A549 (cell line): ENCODE data around the gene AFF2. TPM values are rescaled to one million over a fixed set of nuclear protein-coding genes. Genes with fewer than 3 reads are reported as not detected.

ENCODE experiments used
- ATAC-seq, 2 experiments: fragments of 200-7000 bp in 1 of 2; fragments of >200 bp in 1 of 2; cut with Nextera tagmentation in 1 of 2; cut with Tn5 transposase in 1 of 2; 3 replicates each; pipeline versions ENCODE4 v1.8.0 to v1.9.1; 2018 to 2020; ENCODE audit warnings: mild to moderate bottlenecking in 1 of 2, moderate library complexity in 1 of 2
- CTCF ChIA-PET: fragments of 300-600 bp; sonication (Branson Sonifier 250); formaldehyde crosslinking; extraction: SDS; loops from one replicate; lab custom pipeline; 2021; ENCODE audit warnings: antibody characterized with exemption, inconsistent platforms; lab: Yijun Ruan, JAX
- POLR2A ChIA-PET: fragments of 350-600 bp; formaldehyde crosslinking; extraction: SDS; loops from one replicate; lab custom pipeline; 2021; ENCODE audit warnings: antibody characterized with exemption, inconsistent platforms; lab: Yijun Ruan, JAX
- DNase-seq, 2 experiments: peaks; one replicate each; pipeline versions ENCODE4 v3.0.0 to v3.0.0-alpha.2; 2011 to 2016; ENCODE audit warnings: low read depth in 1 of 2, low spot score in 1 of 2
- FAIRE-seq: peaks from 2 replicates; lab custom pipeline; 2011; peaks lifted over from hg19 to GRCh38; lab: Jason Lieb, UNC
- H3K27ac ChIP-seq, 2 experiments: fragments of >200 bp; sonication (Bioruptor Twin); formaldehyde crosslinking; 3 replicates each; pipeline ENCODE4 v1.5.1; 2016 to 2017
- H3K4me1 ChIP-seq: fragments of >200 bp; sonication (Bioruptor Twin); formaldehyde crosslinking; 3 replicates; pipeline ENCODE4 v1.6.1; 2016
- H3K4me2 ChIP-seq: fragments of >200 bp; sonication (Bioruptor Twin); formaldehyde crosslinking; 3 replicates; pipeline ENCODE4 v1.6.1; 2016
- H3K4me3 ChIP-seq: fragments of >200 bp; sonication (Bioruptor Twin); formaldehyde crosslinking; 3 replicates; pipeline ENCODE4 v1.5.1; 2016
- H3K9me3 ChIP-seq: fragments of >200 bp; sonication (Bioruptor Twin); formaldehyde crosslinking; 3 replicates; pipeline ENCODE4 v1.6.1; 2016
- CBX8 ChIP-seq: fragments of 200-600 bp; sonication (generic); IDR thresholded peaks from 2 replicates; pipeline ENCODE4 v1.6.1; 2016
- CEBPB ChIP-seq, 2 experiments: fragments of >200 bp in 1 of 2; sonication (Bioruptor Twin) in 1 of 2; formaldehyde crosslinking in 1 of 2; IDR thresholded peaks; 2 replicates each; pipeline ENCODE4 v1.6.1; 2012 to 2016
- CHD2 ChIP-seq: fragments of 150-350 bp; IDR thresholded peaks from 2 replicates; pipeline ENCODE4 v1.6.1; 2014; ENCODE audit warnings: low read length; ENCODE audit not compliant: partially characterized antibody
- EHF ChIP-seq: fragments of 250-450 bp; sonication (Bioruptor Pico); IDR thresholded peaks from 2 replicates; pipeline ENCODE4 v1.5.0; 2020; ENCODE audit warnings: mild to moderate bottlenecking
- EHMT2 ChIP-seq: fragments of 200-600 bp; sonication (generic); IDR thresholded peaks from 2 replicates; pipeline ENCODE4 v1.6.1; 2016; ENCODE audit warnings: antibody characterized with exemption, low read depth, mild to moderate bottlenecking, moderate library complexity
- ELK1 ChIP-seq: fragments of 150-350 bp; IDR thresholded peaks from 2 replicates; pipeline ENCODE4 v1.6.1; 2014; ENCODE audit warnings: low read depth, mild to moderate bottlenecking, low read length
- EP300 ChIP-seq, 2 experiments: fragments of >200 bp; sonication (Bioruptor Twin); formaldehyde crosslinking; IDR thresholded peaks; 2 replicates in 1 of 2; 3 replicates in 1 of 2; pipeline ENCODE4 v1.6.1; 2016 to 2017
- ESRRA ChIP-seq: fragments of 150-350 bp; IDR thresholded peaks from 2 replicates; pipeline ENCODE4 v1.6.1; 2014; ENCODE audit warnings: mild to moderate bottlenecking, low read length, borderline replicate concordance
- JUN ChIP-seq, 2 experiments: fragments of >200 bp; sonication (Bioruptor Twin); formaldehyde crosslinking; IDR thresholded peaks; 2 replicates in 1 of 2; 3 replicates in 1 of 2; pipeline ENCODE4 v1.6.1; 2016 to 2017
- JUNB ChIP-seq: fragments of >200 bp; sonication (Bioruptor Twin); formaldehyde crosslinking; IDR thresholded peaks from 2 replicates; pipeline ENCODE4 v1.6.1; 2016
- KDM5A ChIP-seq: fragments of 200-600 bp; sonication (generic); IDR thresholded peaks from 2 replicates; pipeline ENCODE4 v1.6.1; 2016; ENCODE audit warnings: antibody characterized with exemption, mild to moderate bottlenecking
- MAFK ChIP-seq: fragments of 450-650 bp; IDR thresholded peaks from 2 replicates; pipeline ENCODE4 v1.6.1; 2014; ENCODE audit not compliant: partially characterized antibody
- MAX ChIP-seq: IDR thresholded peaks from 2 replicates; pipeline ENCODE4 v1.6.1; 2012
- MAZ ChIP-seq: fragments of 150-350 bp; IDR thresholded peaks from 2 replicates; pipeline ENCODE4 v1.6.1; 2014; ENCODE audit warnings: antibody characterized with exemption, low read depth, low read length, borderline replicate concordance
- NFE2L2 ChIP-seq: fragments of 150-350 bp; conservative IDR thresholded peaks from 2 replicates; pipeline ENCODE4 v1.6.1; 2014; ENCODE audit warnings: low read length
- NPAS2 ChIP-seq: fragments of 250-450 bp; sonication (Bioruptor Pico); IDR thresholded peaks from 2 replicates; pipeline ENCODE4 v1.8.0; 2022; ENCODE audit warnings: mild to moderate bottlenecking, moderate library complexity, borderline replicate concordance
- PHF8 ChIP-seq: fragments of 200-600 bp; sonication (generic); IDR thresholded peaks from 2 replicates; pipeline ENCODE4 v1.6.1; 2016; ENCODE audit warnings: low read depth, mild to moderate bottlenecking, antibody characterized with exemption, moderate library complexity, borderline replicate concordance
- POLR2AphosphoS2 ChIP-seq: conservative IDR thresholded peaks from 2 replicates; pipeline ENCODE4 v1.6.1; 2012; ENCODE audit warnings: low read length, improper control_type of control experiment, inconsistent platforms
- RAD21 ChIP-seq, 2 experiments: fragments of >200 bp in 1 of 2; sonication (Bioruptor Twin) in 1 of 2; formaldehyde crosslinking in 1 of 2; IDR thresholded peaks in 1 of 2; conservative IDR thresholded peaks in 1 of 2; 2 replicates in 1 of 2; 3 replicates in 1 of 2; pipeline ENCODE4 v1.6.1; 2012 to 2018; ENCODE audit warnings: inconsistent platforms in 1 of 2
- RNF2 ChIP-seq: fragments of 200-600 bp; sonication (generic); IDR thresholded peaks from 2 replicates; pipeline ENCODE4 v1.6.1; 2016; ENCODE audit warnings: low read depth, mild to moderate bottlenecking, antibody characterized with exemption, moderate library complexity, borderline replicate concordance
- TP53 ChIP-seq: fragments of 250-450 bp; sonication (Bioruptor Pico); IDR thresholded peaks from 2 replicates; pipeline ENCODE4 v1.5.0; 2021; ENCODE audit warnings: mild to moderate bottlenecking, moderate library complexity
- ZFP36 ChIP-seq: fragments of 450-650 bp; IDR thresholded peaks from 2 replicates; pipeline ENCODE4 v1.6.1; 2014; ENCODE audit warnings: borderline replicate concordance; ENCODE audit not compliant: partially characterized antibody
- ZSCAN20 ChIP-seq: fragments of 250-450 bp; sonication (Bioruptor Pico); IDR thresholded peaks from 2 replicates; pipeline ENCODE4 v1.8.0; 2022; ENCODE audit warnings: mild to moderate bottlenecking, moderate library complexity
- WGBS: methylation state at CpG from one replicate; pipeline ENCODE4 v1.1.6; 2017; ENCODE audit errors: missing lambda C conversion rate; 5-methylcytosine and 5-hydroxymethylcytosine counted together
- polyA plus RNA-seq, 4 experiments: library from polyadenylated mRNA; depleted of rRNA in 3 of 4; stranded (reverse); fragments of >200 nt; fragmentation: RNase III in 1 of 4; extraction: RNeasy Plus Mini Kit Qiagen cat#74134 plus additional on column Dnase treatment in 1 of 4; gene quantifications; 2 replicates in 3 of 4; 3 replicates in 1 of 4; pipeline ENCODE4 v1.2.3, GENCODE V29; 2011 to 2017

The AFF2 gene
- polyA plus RNA-seq, 2 of the 4 experiments (the other 2 are of a cell fraction), result 0.04 TPM; not detected in 1

GRCh38 chrX:148572337-148572736 lies 71.9 kb downstream of the AFF2 start (continued):
- TF ChIP-seq RAD21 (conservative IDR thresholded peaks at IDR 0.05 in 1 of 2, IDR thresholded peaks at IDR 0.05 in 1 of 2), result no peak
- TF ChIP-seq POLR2AphosphoS2, result no peak

- Histone ChIP-seq H3K4me3 (no peak overlapping the region), H3K9me3 (no peaks in the 10 kb centered on the region), H3K4me2 (no peak overlapping the region), H3K27ac (no peak overlapping the region), H3K4me1 (no peaks in the 10 kb centered on the region)
- TF ChIP-seq PHF8 (no peak), ESRRA (no peak), ZFP36 (no peak), TP53 (CRISPR knock-in tag) (no peak), ZSCAN20 (CRISPR knock-in tag) (no peak), CHD2 (no peak), NFE2L2 (no peak)
- ChIA-PET CTCF (no interaction called here), POLR2A (no interaction called here)
- 85% methylated on average over 4 of the region's 4 CpGs for WGBS
- FAIRE-seq (no peak), ATAC-seq (no peak), DNase-seq (no peak)
Measured at GRCh38 chrX:148573119-148573518, 72.7 kb downstream of the AFF2 start.

- WGBS, result 2% methylated on average over 3 of the region's 3 CpGs
- TF ChIP-seq MAFK (no peak), CEBPB (IDR thresholded peaks at IDR 0.05) (no peak), EP300 (IDR thresholded peaks at IDR 0.05) (no peak), MAZ (no peak), KDM5A (no peak), JUNB (no peak), JUN (IDR thresholded peaks at IDR 0.05) (no peak), TP53 (CRISPR knock-in tag) (no peak), ELK1 (no peak), EHF (CRISPR knock-in tag) (no peak)
- no peak for ATAC-seq
- Histone ChIP-seq H3K27ac (no peak overlapping the region), H3K4me3 (no peak overlapping the region), H3K9me3 (no peaks in the 10 kb centered on the region), H3K4me1 (no peaks in the 10 kb centered on the region), H3K4me2 (no peak overlapping the region)
- no peak for DNase-seq
- peak; percentile 28 for FAIRE-seq
- CTCF ChIA-PET, result no interaction called here
- POLR2A ChIA-PET, result no interaction called here
Measured at GRCh38 chrX:148574237-148574973, 74.0 kb downstream of the AFF2 start.

- FAIRE-seq (no peak), ATAC-seq (no peak), DNase-seq (no peak)
- H3K4me1 ChIP-seq, result no peaks in the 10 kb centered on the region
- no peak for TF ChIP-seq RNF2
- TF ChIP-seq EP300 (IDR thresholded peaks at IDR 0.05), result no peak
- no peak for TF ChIP-seq CBX8
- TF ChIP-seq MAX, result no peak
- TF ChIP-seq CEBPB (IDR thresholded peaks at IDR 0.05), result no peak
- no peak for TF ChIP-seq EHMT2
- TF ChIP-seq NPAS2 (CRISPR knock-in tag), result no peak
- TF ChIP-seq PHF8, result no peak
- H3K9me3 ChIP-seq, result no peaks in the 10 kb centered on the region
- H3K27ac ChIP-seq, result no peak overlapping the region
- ChIA-PET CTCF (no interaction called here), POLR2A (no interaction called here)
- no peak overlapping the region for H3K4me3 ChIP-seq
- no peak overlapping the region for H3K4me2 ChIP-seq
- 27% methylated on average over 6 of the region's 6 CpGs for WGBS
Measured at GRCh38 chrX:148576396-148576795, 76.0 kb downstream of the AFF2 start.
